Natural killer cell (primary cell): ENCODE measurements around the gene ITPR1. TPM values are rescaled to one million over a fixed set of nuclear protein-coding genes. Genes with fewer than 3 reads are reported as not detected.

Source experiments
- ATAC-seq, 3 donors: fragments of 150-1000 bp in 2 of 3; fragments of 200-7000 bp in 1 of 3; cut with Tn5 transposase; 1 replicate in 1 of 3; 2 replicates in 2 of 3; pipeline ENCODE4 v1.10.0; 2021; ENCODE audit warnings: mild to moderate bottlenecking in 2 of 3, moderate library complexity in 2 of 3
- DNase-seq, 2 donors: peaks; one replicate each; pipeline versions ENCODE4 v3.0.0 to v3.0.0-alpha.2; 2013 to 2021; ENCODE audit warnings: mixed read lengths in 1 of 2
- H3K27ac ChIP-seq: one replicate; pipeline ENCODE4 v1.5.1; 2013; ENCODE audit warnings: mild to moderate bottlenecking, low read length
- H3K27me3 ChIP-seq: one replicate; pipeline ENCODE4 v1.6.1; 2013; ENCODE audit warnings: low read length; ENCODE audit not compliant: control insufficient read depth, insufficient read depth
- H3K36me3 ChIP-seq: one replicate; pipeline ENCODE4 v1.6.1; 2013; ENCODE audit warnings: low read length; ENCODE audit not compliant: control insufficient read depth, insufficient read depth
- H3K4me1 ChIP-seq: one replicate; pipeline ENCODE4 v1.6.1; 2013; ENCODE audit warnings: low read length; ENCODE audit not compliant: control insufficient read depth, insufficient read depth
- H3K4me3 ChIP-seq: one replicate; pipeline ENCODE4 v1.5.1; 2013; ENCODE audit warnings: low read length
- H3K9me3 ChIP-seq: one replicate; pipeline ENCODE4 v1.6.1; 2013; ENCODE audit warnings: low read length; ENCODE audit not compliant: control insufficient read depth, insufficient read depth
- H3K27ac Mint-ChIP-seq, 2 donors: one replicate each; pipeline ENCODE4 v1.8.0; 2022; ENCODE audit warnings: mild to moderate bottlenecking in 2 of 2, mixed read lengths in 2 of 2, moderate library complexity in 1 of 2
- H3K27me3 Mint-ChIP-seq, 2 donors: one replicate each; pipeline ENCODE4 v1.8.0; 2022; ENCODE audit warnings: low read depth in 2 of 2, mixed read lengths in 2 of 2
- H3K36me3 Mint-ChIP-seq: one replicate; pipeline ENCODE4 v1.8.0; 2022; ENCODE audit warnings: mixed read lengths
- H3K4me1 Mint-ChIP-seq, 2 donors: one replicate each; pipeline ENCODE4 v1.8.0; 2022; ENCODE audit warnings: mixed read lengths in 2 of 2
- H3K4me3 Mint-ChIP-seq: one replicate; pipeline ENCODE4 v1.8.0; 2022; ENCODE audit warnings: mild to moderate bottlenecking, moderate library complexity, mixed read lengths
- H3K9me3 Mint-ChIP-seq, 2 donors: one replicate each; pipeline ENCODE4 v1.8.0; 2022; ENCODE audit warnings: mixed read lengths in 2 of 2
- CTCF ChIP-seq: fragments of 200-600 bp; IDR thresholded peaks from one replicate; pipeline ENCODE4 v1.8.0; 2022; ENCODE audit warnings: antibody characterized with exemption
- WGBS: methylation state at CpG from one replicate; pipeline ENCODE4 v1.1.7; 2013; ENCODE audit warnings: missing lambda C conversion rate; ENCODE audit not compliant: insufficient coverage; 5-methylcytosine and 5-hydroxymethylcytosine counted together
- intact Hi-C: fragments of 100-400 bp; cut with micrococcal nuclease; formaldehyde crosslinking; loops from one replicate; pipeline ENCODE4 v1.14.2; 2022
- total RNA-seq, 4 donors: library from RNA; stranded (reverse); fragments of 120-200 nt in 1 of 4; gene quantifications; one replicate each; pipeline versions ENCODE4 v1.2.3 to v1.2.4, GENCODE V29; 2013 to 2022

ITPR1 gene
- total RNA-seq, 3 donors from 2014 or later (not counting 1 experiment from before 2014, with no cell fraction given) = 86.7 to 123 (median 94.8) TPM

GRCh38 chr3:4814305-4814903, 321.3 kb downstream of the ITPR1 start:
- Mint-ChIP-seq H3K27ac (peak overlapping the region; percentile 45 to 51), H3K4me1 (peaks cover 9 to 24% of the 10 kb centered on the region in 2 donors), H3K4me3 (no peak overlapping the region), H3K9me3 (no peaks in the 10 kb centered on the region), H3K36me3 (peaks cover 23% of the 10 kb centered on the region), H3K27me3 (no peaks in the 10 kb centered on the region)
- ATAC-seq (no peak), DNase-seq (no peak)
- H3K27me3 ChIP-seq = no peaks in the 10 kb centered on the region
- H3K4me3 ChIP-seq = no peak overlapping the region
- no peak for TF ChIP-seq CTCF
- H3K27ac ChIP-seq = no peak overlapping the region
- H3K4me1 ChIP-seq = peaks cover 2% of the 10 kb centered on the region
- H3K36me3 ChIP-seq = peaks cover 24% of the 10 kb centered on the region
- no peaks in the 10 kb centered on the region for H3K9me3 ChIP-seq
- WGBS = 93% methylated on average over 20 of the region's 20 CpGs
- intact Hi-C loops = no loop called here

GRCh38 chr3:4814904-4815574, 321.9 kb downstream of the ITPR1 start:
- no peaks in the 10 kb centered on the region for H3K9me3 Mint-ChIP-seq
- DNase-seq = no peak

GRCh38 chr3:4816306-4816705, 323.2 kb downstream of the ITPR1 start:
- Mint-ChIP-seq H3K27me3 (no peaks in the 10 kb centered on the region), H3K36me3 (peaks cover 23% of the 10 kb centered on the region), H3K27ac (no peak overlapping the region), H3K9me3 (no peaks in the 10 kb centered on the region), H3K4me1 (peaks cover 9 to 27% of the 10 kb centered on the region in 2 donors), H3K4me3 (no peak overlapping the region)
- Histone ChIP-seq H3K4me3 (no peak overlapping the region), H3K9me3 (no peaks in the 10 kb centered on the region), H3K27me3 (no peaks in the 10 kb centered on the region), H3K27ac (no peak overlapping the region), H3K4me1 (peaks cover 4% of the 10 kb centered on the region), H3K36me3 (peaks cover 26% of the 10 kb centered on the region)
- TF ChIP-seq CTCF = no peak
- DNase-seq (no peak), ATAC-seq (no peak)
- intact Hi-C loops = no loop called here
- 96% methylated on average over 7 of the region's 7 CpGs for WGBS

More at GRCh38 chr3:4814904-4815574, 321.9 kb downstream of the ITPR1 start:
- Histone ChIP-seq H3K4me1 (peaks cover 2% of the 10 kb centered on the region), H3K4me3 (no peak overlapping the region), H3K27me3 (no peaks in the 10 kb centered on the region), H3K9me3 (no peaks in the 10 kb centered on the region), H3K36me3 (peaks cover 26% of the 10 kb centered on the region), H3K27ac (no peak overlapping the region)
- intact Hi-C loops = no loop called here
- peak in 2 of 3 donors; percentile 39 to 43 for ATAC-seq
- peak overlapping the region; percentile 45 to 51 for H3K27ac Mint-ChIP-seq
- no peak for TF ChIP-seq CTCF
- no peaks in the 10 kb centered on the region for H3K27me3 Mint-ChIP-seq
- H3K4me3 Mint-ChIP-seq = no peak overlapping the region
- peaks cover 23% of the 10 kb centered on the region for H3K36me3 Mint-ChIP-seq
- WGBS = 69% methylated on average over 13 of the region's 13 CpGs
- H3K4me1 Mint-ChIP-seq = peaks cover 9 to 24% of the 10 kb centered on the region in 2 donors
